Inflammatory macrophage treated with lipopolysaccharide for 1 hour (primary cell): ENCODE measurements around the gene GNMT.
"Not testable (repeated sequence)": the region's sequence is repeated elsewhere in the genome, so short reads cannot be mapped to it uniquely, and the experiment has no call there.

Source experiments
- DNase-seq, 2 donors: peaks; one replicate each; pipeline ENCODE4 v3.0.0-alpha.2; 2020 to 2022

Gene GNMT

GRCh38 chr6:42978839-42979522 lies 18.4 kb downstream of the GNMT start, which contains the start of gene PEX6:
PEX6 (minus strand) TSS chr6:42979181; CDS start chr6:42979150, 31 bp downstream.
- DNase-seq, result peak; percentile 74 to 82

- no peak for DNase-seq
Measured at GRCh38 chr6:42979523-42980177, 19.1 kb downstream of the GNMT start.

GRCh38 chr6:42981836-42982235 lies 21.3 kb downstream of the GNMT start:
- no peak for DNase-seq

- DNase-seq, result peak; percentile 98 to 99
Measured at GRCh38 chr6:42984001-42984923, 23.7 kb downstream of the GNMT start, which contains the start of gene PPP2R5D. PPP2R5D (plus strand) TSS chr6:42984570; CDS start chr6:42984678, 108 bp downstream.

GRCh38 chr6:42984924-42985475 lies 24.4 kb downstream of the GNMT start:
- no peak for DNase-seq

GRCh38 chr6:42987533-42988451 lies 27.2 kb downstream of the GNMT start:
- no peak for DNase-seq

GRCh38 chr6:42988486-42989020 lies 28.0 kb downstream of the GNMT start:
- DNase-seq, result no peak

GRCh38 chr6:42989923-42990322 lies 29.4 kb downstream of the GNMT start:
- no peak for DNase-seq

GRCh38 chr6:42993445-42993844 lies 32.9 kb downstream of the GNMT start:
- DNase-seq, result no peak

GRCh38 chr6:42996513-42996912 lies 36.0 kb downstream of the GNMT start:
- no peak for DNase-seq

- not testable (repeated sequence) for DNase-seq
Measured at GRCh38 chr6:42998205-42998604, 37.7 kb downstream of the GNMT start.

GRCh38 chr6:43001843-43002242 lies 41.3 kb downstream of the GNMT start:
- no peak for DNase-seq

GRCh38 chr6:43005844-43006243 lies 45.3 kb downstream of the GNMT start:
- DNase-seq, result no peak

- DNase-seq, result no peak
Measured at GRCh38 chr6:43006251-43006650, 45.7 kb downstream of the GNMT start.

- DNase-seq, result no peak
Measured at GRCh38 chr6:43007126-43007525, 46.6 kb downstream of the GNMT start.

GRCh38 chr6:43009124-43009523 lies 48.6 kb downstream of the GNMT start:
- DNase-seq, result peak in 1 of 2 donors; percentile 41

GRCh38 chr6:43011207-43011606 lies 50.7 kb downstream of the GNMT start:
- no peak for DNase-seq

GRCh38 chr6:43012364-43012763 lies 51.8 kb downstream of the GNMT start:
- DNase-seq, result no peak

- DNase-seq, result peak in 1 of 2 donors; percentile 15
Measured at GRCh38 chr6:43013097-43013842, 52.7 kb downstream of the GNMT start.
